PC-9 (cell line): ENCODE data around the gene CLNK. TPM values are rescaled to one million over a fixed set of nuclear protein-coding genes. Genes with fewer than 3 reads are reported as not detected.

ENCODE experiments used
- BruUV-seq: library from RNA; stranded (reverse); fragments of 400-500 nt; replicated peaks from 2 replicates; lab custom pipeline; 2021; lab: Mats Ljungman, UMichigan
- CTCF ChIA-PET: fragments of 300-600 bp; sonication (Branson Sonifier 250); formaldehyde crosslinking; loops from one replicate; lab custom pipeline; 2022; ENCODE audit warnings: antibody characterized with exemption; lab: Charles Lee
- POLR2A ChIA-PET: fragments of 300-600 bp; sonication (Branson Sonifier 250); formaldehyde crosslinking; loops from one replicate; lab custom pipeline; 2022; ENCODE audit warnings: antibody characterized with exemption; ENCODE audit not compliant: unreplicated experiment; lab: Charles Lee
- DNase-seq, 2 experiments: peaks; one replicate each; pipeline versions ENCODE4 v3.0.0 to v3.0.0-alpha.2; 2015 to 2022; ENCODE audit warnings: mixed read lengths in 1 of 2
- H2AFZ ChIP-seq: fragments of 200-600 bp; sonication (generic); 2 replicates; pipeline ENCODE4 v1.8.1; 2017; ENCODE audit warnings: antibody characterized with exemption
- H3F3A ChIP-seq: fragments of 200-600 bp; sonication (generic); 2 replicates; pipeline ENCODE4 v1.8.1; 2017; ENCODE audit warnings: antibody characterized with exemption, mild to moderate bottlenecking, low read depth; ENCODE audit not compliant: insufficient read depth
- H3K27ac ChIP-seq: fragments of 200-600 bp; sonication (generic); 2 replicates; pipeline ENCODE4 v1.6.1; 2016; ENCODE audit warnings: mixed run types
- H3K27me3 ChIP-seq: fragments of 200-600 bp; sonication (generic); 2 replicates; pipeline ENCODE4 v1.6.1; 2016; ENCODE audit warnings: low read depth, mixed run types; ENCODE audit not compliant: insufficient read depth
- H3K36me3 ChIP-seq: fragments of 200-600 bp; sonication (generic); 2 replicates; pipeline ENCODE4 v1.6.1; 2016; ENCODE audit warnings: low read depth, mixed run types
- H3K4me1 ChIP-seq: fragments of 200-600 bp; sonication (generic); replicated peaks from 2 replicates; pipeline ENCODE4 v1.6.1; 2016; ENCODE audit warnings: mixed run types; ENCODE audit not compliant: insufficient read depth
- H3K4me2 ChIP-seq: fragments of 200-600 bp; sonication (generic); 2 replicates; pipeline ENCODE4 v1.6.1; 2017; ENCODE audit warnings: mixed run types
- H3K4me3 ChIP-seq: fragments of 200-600 bp; sonication (generic); 2 replicates; pipeline ENCODE4 v1.6.1; 2016; ENCODE audit warnings: mixed run types
- H3K79me2 ChIP-seq: fragments of 200-600 bp; sonication (generic); 2 replicates; pipeline ENCODE4 v1.6.1; 2017; ENCODE audit warnings: low read depth, mixed run types
- H3K9me2 ChIP-seq: fragments of 200-600 bp; sonication (generic); 2 replicates; pipeline ENCODE4 v1.8.1; 2017; ENCODE audit warnings: mild to moderate bottlenecking; ENCODE audit not compliant: insufficient read depth
- H3K9me3 ChIP-seq: fragments of 200-600 bp; sonication (generic); 2 replicates; pipeline ENCODE4 v1.8.1; 2016; ENCODE audit warnings: low read depth; ENCODE audit not compliant: insufficient read depth
- H4K20me1 ChIP-seq: fragments of 200-600 bp; sonication (generic); 2 replicates; pipeline ENCODE4 v1.8.1; 2017; ENCODE audit not compliant: insufficient read depth
- CTCF ChIP-seq: fragments of 200-600 bp; sonication (generic); conservative IDR thresholded peaks from 2 replicates; pipeline ENCODE4 v1.6.1; 2017; ENCODE audit warnings: mixed run types, antibody characterized with exemption, mild to moderate bottlenecking, moderate library complexity
- EZH2 ChIP-seq: fragments of 200-600 bp; sonication (generic); IDR thresholded peaks from 2 replicates; pipeline ENCODE4 v1.8.0; 2017; ENCODE audit warnings: antibody characterized with exemption, low read depth
- intact Hi-C: fragments of 100-400 bp; cut with micrococcal nuclease; formaldehyde crosslinking; loops from one replicate; pipeline ENCODE4 v1.10.0; 2022; ENCODE audit not compliant: unreplicated experiment
- total RNA-seq: library from RNA; stranded (reverse); gene quantifications from 2 replicates; pipeline ENCODE4 v1.2.3, GENCODE V29; 2021

CLNK gene
- total RNA-seq, 1 experiment from 2014 or later = not detected

DNA sequence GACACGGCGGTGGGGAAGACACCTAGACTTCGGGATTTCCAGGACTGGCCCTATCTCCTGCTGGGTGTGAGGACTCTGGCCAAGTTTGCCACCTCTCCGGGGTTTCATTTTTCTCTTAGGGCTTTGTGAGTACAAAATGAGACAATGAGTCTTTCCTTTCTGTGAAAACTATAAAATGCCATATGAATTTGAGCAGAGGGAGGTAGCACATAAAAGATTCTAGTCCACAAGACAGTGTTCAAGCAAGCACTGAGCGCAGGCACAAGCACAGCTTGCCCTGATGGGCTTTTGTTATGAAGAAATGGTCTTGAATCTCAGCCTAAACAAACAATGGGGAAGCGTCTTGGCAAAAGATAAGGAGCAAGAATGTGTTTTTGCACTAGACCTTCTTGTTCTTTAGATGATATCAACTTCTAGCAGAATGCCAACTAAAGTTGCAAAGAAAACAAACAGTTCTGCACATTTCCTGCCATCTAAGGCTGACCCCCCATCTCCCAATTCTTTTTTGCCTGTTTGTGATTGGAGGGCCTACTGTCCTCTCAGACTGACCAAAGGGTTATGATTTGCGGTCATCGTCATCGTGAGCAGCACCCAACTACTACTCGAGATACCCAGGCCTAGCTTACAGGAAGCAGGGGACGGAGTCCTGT lies 154.3 kb downstream of the CLNK start:
- no peaks in the 10 kb centered on the region for H3K4me1 ChIP-seq
- CTCF ChIA-PET = no interaction called here
- no peaks in the 10 kb centered on the region; the same call in 1 of the 2 replicates for H3K27me3 ChIP-seq
- H3K4me3 ChIP-seq = no peak overlapping the region
- TF ChIP-seq EZH2 = no peak
- TF ChIP-seq CTCF = no peak
- POLR2A ChIA-PET = no interaction called here
- DNase-seq = no peak
- H3K27ac ChIP-seq = no peak overlapping the region
- no TSS peak for BruUV-seq
- no peaks in the 10 kb centered on the region for H3F3A ChIP-seq
- H2AFZ ChIP-seq = no peak overlapping the region
- H3K9me2 ChIP-seq = no peaks in the 10 kb centered on the region
- intact Hi-C loops = loop anchor here (10.0 kb wide), 1 partner anchor 515 kb away; no protein-coding TSS in a partner anchor
- no peaks in the 10 kb centered on the region for H3K79me2 ChIP-seq
- H3K9me3 ChIP-seq = no peaks in the 10 kb centered on the region
- H3K36me3 ChIP-seq = no peaks in the 10 kb centered on the region
- no peak overlapping the region for H3K4me2 ChIP-seq
- no peaks in the 10 kb centered on the region for H4K20me1 ChIP-seq

DNA sequence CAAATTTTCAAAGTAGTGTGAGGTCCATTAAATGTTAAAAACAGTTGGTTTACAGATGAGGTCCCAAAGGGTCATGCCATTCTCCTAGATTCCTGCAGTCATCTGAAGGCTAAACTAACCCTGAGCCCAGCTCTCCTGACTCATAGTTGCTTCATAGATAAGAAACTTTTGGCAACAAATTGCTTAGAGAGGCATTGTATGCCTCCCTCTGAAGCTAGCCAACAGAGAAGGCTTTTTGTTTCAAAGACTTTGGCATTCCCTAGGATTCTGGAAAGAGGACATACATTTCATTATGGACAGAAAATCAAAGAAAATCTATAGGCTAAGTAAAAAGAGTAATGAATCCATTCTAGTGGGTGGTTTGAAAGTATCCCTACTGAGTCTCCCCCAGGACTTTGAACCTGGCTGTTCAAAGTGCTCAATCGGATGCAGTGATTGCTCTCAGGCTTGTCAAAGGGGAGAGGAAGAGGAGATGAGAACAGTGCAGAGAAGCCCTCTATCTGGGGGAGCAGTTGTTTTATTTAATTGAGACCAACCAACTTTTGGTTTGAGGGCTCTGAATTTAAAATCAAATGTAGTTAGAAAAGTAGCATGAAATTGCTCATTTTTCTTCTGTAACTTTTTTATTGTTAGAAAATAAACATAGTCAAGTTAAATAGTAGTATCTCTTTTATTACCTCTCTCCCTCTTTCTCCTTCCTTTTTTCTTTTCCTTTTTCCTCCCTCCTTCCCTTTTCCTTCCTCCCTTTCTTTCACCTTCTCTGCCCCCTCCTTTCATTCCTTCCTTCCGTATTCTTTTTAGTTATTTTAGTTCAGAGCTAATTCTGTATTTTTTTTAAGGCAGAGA lies 155.1 kb downstream of the CLNK start:
- Histone ChIP-seq H3K4me1 (no peaks in the 10 kb centered on the region), H3K9me2 (no peaks in the 10 kb centered on the region), H2AFZ (no peak overlapping the region), H3K4me2 (no peak overlapping the region), H3K27ac (no peak overlapping the region), H4K20me1 (no peaks in the 10 kb centered on the region), H3K79me2 (no peaks in the 10 kb centered on the region), H3K4me3 (no peak overlapping the region), H3F3A (no peaks in the 10 kb centered on the region), H3K36me3 (no peaks in the 10 kb centered on the region), H3K9me3 (no peaks in the 10 kb centered on the region), H3K27me3 (no peaks in the 10 kb centered on the region; the same call in 1 of the 2 replicates)
- BruUV-seq = no TSS peak
- POLR2A ChIA-PET = no interaction called here
- CTCF ChIA-PET = no interaction called here
- TF ChIP-seq CTCF (no peak), EZH2 (no peak)
- no peak for DNase-seq
- intact Hi-C loops = loop anchor here (10.0 kb wide), 1 partner anchor 515 kb away; no protein-coding TSS in a partner anchor

DNA sequence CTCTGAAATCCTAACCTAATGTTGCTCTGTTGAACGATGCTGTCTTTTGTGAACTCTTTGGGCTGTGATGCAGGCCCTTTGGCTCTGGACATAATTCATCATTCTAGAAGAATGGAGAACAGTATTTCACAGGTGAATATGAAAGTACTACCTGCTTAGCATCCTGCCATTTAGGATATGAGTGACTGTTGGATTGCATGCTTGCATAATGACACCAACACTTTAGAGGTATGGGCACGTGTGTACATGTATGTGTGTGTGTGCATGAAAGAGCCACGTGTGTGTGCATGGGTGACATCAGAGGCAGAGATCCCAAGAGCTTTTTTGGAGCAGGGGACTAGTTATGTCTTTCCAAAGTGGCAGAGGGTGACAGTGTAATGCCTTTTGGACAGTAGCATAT lies 157.1 kb downstream of the CLNK start:
- Histone ChIP-seq H3K79me2 (no peaks in the 10 kb centered on the region), H3K4me2 (no peak overlapping the region), H3F3A (no peaks in the 10 kb centered on the region), H4K20me1 (no peaks in the 10 kb centered on the region), H3K27me3 (no peaks in the 10 kb centered on the region; the same call in 1 of the 2 replicates), H3K27ac (no peak overlapping the region), H3K9me2 (no peaks in the 10 kb centered on the region), H3K4me3 (no peak overlapping the region), H2AFZ (no peak overlapping the region), H3K4me1 (no peaks in the 10 kb centered on the region), H3K9me3 (no peaks in the 10 kb centered on the region), H3K36me3 (no peaks in the 10 kb centered on the region)
- TF ChIP-seq EZH2 = no peak
- TF ChIP-seq CTCF = no peak
- ChIA-PET CTCF (no interaction called here), POLR2A (no interaction called here)
- intact Hi-C loops = no loop called here
- no peak for DNase-seq
- no TSS peak for BruUV-seq
